Islet of Langerhans (tissue), 1 donor: Measurements from ENCODE around the gene ZNF639.

Experiments
- FAIRE-seq: peaks from one replicate; lab custom pipeline; 2011; peaks lifted over from hg19 to GRCh38; lab: Jason Lieb, UNC

Gene ZNF639

DNA sequence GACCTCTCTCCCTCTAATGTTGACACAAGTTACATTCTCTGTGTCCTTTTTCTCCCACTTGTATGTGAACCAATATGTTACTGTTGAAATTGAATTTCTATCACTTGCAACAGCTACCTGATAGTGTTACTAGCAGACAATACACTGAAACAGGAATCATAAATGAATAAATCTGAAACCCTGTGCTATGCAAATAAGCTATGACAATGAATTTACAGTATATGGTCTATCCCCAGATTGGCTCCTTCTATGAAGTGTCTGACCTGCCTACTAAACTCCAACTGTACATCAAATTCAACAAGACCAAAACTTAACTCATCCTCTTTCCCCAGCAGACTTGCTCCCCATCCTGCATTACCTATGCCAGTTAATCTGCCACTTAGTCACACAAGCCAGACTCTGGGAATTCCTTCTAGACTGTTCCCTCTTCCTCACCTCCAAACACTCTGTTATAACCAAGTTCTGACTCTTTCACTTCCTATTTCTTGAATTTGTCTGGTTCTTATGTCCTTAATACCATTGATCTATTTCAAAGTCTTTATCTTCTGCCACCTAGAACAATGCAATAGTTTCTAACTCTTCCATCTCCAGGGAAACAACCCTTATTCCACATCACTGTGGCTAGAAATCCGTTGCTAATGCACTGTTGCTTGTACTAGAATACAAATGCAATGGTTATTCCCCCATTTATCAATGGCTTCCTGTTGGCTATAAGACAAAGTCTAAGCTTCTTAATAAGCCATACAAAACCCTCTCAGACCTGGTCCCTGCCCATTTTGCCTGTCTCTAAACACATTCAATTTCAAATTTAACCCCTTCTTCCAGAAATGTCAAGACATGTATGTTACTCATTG is 13.4 kb upstream of the ZNF639 start:
- no peak for FAIRE-seq

DNA sequence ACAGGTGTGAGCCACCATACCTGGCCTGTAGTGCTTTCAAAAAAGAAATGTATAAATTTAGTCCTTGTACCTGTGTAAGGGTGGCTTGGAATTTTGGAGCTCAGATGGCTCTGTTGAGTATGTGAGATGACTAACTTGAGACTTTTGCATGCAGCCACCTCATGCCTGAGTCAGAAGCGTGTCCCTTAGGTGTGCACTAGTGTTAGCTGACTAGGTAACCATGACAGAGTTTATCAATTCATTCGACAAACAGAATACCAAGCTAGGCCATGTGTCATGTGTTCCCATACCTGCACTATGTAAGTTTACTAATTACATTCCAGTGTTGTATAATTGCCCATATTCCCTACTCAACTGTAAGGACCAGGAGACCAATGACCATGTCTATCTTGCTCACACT is 4.0 kb upstream of the ZNF639 start:
- no peak for FAIRE-seq

DNA sequence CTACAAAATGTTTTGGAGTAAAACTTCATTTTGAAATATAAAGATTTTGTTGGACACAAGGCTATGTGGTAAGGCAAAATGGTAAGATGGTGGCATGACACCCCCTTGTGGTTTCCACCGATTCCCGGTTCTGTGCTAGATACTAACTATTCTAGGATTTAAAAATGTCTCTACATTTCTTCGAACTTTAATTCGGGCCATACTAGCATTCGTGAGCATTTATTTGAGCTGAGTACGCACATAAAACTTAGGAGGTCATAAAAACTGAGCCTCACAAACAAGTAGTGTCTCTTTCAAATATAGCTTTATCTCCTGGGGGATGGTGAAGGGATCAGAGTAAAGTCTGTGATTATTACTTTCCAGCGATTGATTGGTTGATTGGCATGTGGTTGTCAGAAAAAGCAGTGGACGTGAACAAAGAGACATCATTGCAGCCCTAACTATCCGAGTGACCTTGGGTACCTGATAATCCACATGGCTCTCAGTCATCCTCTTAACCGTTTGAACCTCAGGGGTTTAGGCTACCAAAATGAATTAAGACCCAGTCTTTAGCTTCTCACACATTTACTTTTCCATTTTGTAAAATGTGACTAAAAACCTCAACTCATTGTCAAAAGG is 1.1 kb upstream of the ZNF639 start:
- FAIRE-seq = no peak

DNA sequence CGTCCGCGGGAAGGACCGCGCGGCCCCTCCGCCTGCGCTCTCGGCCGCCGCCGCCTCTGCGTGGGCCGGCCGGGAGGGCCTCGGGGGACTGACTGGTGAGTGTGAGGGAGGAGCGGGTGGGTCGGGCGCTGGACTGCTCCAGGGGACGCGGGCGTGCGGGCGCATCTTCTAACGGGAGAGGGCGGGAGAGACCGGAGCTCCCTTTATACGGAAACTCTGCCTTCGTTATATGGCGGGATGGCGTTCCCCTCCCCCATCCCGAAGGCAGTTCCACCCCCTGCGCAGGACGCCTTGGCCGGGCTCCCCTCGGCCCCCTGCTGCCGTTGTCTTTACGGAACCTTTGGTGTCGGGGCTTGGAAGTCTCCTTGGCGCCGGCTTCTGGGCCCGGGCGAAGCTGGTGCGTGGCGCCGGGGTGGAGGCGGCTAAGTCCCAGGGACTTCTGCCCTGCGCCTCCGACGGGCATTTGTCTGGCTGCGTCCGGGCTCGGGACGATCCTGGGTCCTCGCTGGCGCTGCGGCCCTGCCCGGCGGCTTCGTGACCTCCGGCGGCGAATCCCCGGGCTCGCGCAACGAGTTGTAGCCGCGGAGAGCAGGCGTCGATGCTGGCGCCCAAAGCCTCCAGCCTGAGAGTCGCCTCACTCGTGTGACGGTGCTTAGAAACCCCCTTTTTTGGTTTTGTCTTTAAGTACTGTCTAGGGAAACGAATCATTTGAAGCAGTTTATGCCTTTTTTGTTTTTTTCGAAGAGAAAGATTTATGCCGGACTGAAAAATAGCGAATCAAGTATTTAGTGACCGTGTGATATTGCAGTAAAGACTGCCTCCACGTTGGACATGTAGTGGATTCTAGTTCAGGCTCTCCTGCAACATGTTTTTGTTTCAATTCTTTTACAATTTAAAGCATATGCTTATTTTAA is 623 bp downstream of the ZNF639 start:
- FAIRE-seq = no peak

DNA sequence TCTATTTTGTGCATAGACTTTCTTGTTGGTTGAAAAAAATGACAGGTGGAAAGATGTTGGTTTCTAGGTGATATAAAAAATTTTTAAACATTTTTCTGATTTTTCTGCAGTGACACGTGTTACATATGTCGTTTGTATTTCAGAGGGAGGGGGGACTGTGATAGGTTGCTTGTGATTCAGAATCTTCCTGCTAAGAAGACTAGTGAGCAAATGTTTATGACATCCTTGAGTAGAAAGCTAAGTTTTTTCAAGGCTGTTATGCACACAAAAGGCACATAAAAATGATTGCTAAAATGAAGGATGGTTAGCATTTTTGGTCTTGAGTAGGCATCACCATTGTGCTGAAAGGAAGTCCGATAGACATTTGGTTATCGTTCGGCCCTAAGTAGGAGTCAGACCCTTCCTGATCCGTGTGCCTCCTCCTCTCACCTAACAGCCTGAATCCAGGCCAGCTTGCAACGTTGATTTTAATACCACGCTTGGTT is 1.5 kb downstream of the ZNF639 start:
- no peak for FAIRE-seq

DNA sequence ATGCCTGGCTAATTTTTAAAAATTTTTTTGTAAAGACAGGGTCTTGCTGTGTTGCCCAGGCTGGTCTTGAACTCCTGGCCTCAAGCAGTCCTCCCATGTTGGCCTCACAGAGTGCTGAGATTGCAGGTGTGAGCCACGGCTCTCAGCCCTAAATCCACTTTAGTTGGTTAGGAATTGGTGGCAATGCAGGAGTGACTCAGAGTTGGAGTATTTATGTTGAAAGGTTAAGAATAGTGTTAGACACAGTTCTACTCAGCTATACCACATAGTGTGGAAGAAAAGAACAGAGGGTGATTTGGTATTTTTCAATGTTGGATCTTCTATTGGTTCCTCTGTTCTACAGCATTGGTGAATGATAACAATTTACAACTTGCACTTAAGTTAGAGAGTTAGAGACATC is 7.6 kb downstream of the ZNF639 start:
- no peak for FAIRE-seq

DNA sequence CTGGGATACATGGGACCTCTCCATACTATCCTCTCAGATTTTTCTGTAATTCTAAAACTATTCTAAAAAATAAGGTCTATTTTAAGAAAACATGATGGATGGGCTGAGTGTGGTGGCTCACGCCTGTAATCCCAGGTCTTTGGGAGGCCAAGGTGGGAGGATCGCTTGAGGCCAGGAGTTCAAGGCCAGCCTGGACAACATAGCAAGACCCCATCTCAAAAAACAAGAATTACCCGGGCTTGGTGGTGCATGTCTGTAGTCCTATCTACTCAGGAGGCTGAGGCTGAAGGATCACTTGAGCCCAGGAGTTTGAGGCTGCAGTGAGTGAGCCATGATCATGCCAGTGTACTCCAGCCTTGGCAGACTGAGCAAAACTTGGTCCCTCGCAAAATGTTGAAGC is 9.4 kb downstream of the ZNF639 start:
- FAIRE-seq = no peak

DNA sequence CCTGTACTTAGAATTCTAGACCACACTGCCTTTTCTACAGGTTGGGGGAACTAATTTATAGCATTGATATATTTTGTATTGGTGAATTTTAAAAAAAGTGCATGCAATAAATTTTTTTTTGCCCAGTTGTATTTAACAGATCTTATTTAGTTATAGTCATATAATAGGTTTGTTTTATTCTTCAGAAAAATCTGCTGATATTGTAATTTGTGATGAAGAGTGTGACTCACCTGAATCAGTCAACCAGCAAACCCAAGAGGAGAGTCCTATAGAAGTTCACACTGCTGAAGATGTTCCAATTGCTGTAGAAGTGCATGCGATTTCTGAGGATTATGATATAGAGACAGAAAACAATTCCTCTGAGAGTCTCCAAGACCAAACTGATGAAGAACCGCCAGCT is 10.3 kb downstream of the ZNF639 start:
- FAIRE-seq = no peak

DNA sequence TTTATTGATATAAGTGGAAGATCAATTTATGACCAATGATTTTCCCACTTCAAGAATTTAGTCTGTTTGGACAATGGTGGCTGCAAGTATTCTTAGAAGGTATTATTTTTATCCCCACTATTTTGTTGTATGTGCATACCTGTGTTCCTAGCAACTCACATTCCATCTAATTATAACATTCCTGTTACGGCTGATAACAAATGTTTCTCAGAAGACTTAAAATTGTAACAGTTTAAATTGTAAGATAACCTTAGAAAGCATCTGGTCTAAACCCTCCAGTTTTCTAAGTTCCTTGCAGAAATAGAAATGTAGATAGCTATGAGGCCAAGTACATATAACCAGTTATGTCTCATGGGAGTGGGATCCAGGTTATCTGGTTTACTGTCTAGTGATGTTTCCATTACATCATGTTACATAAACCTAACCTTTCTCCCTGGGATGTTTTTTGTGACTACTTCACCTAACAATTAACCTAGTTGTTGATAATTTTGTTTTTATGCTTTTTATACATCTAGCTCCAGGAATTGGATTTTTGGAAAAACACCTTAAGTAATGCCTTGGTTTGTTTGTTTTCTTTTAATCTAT is 13.6 kb downstream of the ZNF639 start:
- no peak for FAIRE-seq

DNA sequence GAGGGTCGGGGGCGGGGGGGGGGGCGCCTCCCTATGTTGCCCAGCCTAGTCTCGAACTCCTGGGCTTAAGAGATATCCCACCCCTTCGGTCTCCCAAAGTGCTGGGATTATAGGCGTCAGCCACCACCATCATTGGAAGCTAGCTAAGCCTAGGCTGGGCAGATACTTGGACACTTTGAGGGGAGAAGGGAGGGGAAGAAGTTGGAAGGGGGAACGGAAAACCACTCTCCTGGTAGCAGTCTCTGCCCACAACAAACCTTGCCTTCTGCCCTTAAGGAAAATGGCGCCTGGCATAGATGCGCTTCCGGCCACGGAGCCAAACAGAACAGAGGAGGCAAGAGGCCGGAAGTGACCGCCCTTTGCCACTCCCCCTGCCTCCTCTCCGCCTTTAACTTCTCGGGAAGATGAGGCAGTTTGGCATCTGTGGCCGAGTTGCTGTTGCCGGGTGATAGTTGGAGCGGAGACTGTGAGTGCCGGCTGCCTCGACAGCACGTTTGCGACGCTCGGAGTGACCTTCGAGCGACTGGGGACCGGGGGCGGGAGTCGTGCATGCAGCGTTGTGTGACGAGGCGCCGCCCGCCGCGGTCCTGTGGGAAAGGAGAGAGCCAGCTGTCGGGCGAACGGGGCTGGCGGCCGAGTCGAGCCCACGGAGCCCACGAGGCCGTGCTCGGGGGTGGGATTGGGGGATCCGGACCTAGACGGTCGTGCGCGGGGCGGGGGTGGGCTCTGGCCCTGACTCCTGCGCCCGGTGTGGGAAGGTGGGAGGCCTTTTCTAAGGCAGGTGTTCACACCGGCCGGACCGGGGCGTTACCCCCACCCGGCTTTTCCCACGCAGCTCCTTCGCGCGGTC is 24.7 kb downstream of the ZNF639 start, which contains the start of gene MFN1:
Gene MFN1 (plus strand): TSS at position 365 of the 850 bp plus-strand sequence. CDS start 1,143 bp downstream, outside the sequence.
- FAIRE-seq = peak; percentile 94

DNA sequence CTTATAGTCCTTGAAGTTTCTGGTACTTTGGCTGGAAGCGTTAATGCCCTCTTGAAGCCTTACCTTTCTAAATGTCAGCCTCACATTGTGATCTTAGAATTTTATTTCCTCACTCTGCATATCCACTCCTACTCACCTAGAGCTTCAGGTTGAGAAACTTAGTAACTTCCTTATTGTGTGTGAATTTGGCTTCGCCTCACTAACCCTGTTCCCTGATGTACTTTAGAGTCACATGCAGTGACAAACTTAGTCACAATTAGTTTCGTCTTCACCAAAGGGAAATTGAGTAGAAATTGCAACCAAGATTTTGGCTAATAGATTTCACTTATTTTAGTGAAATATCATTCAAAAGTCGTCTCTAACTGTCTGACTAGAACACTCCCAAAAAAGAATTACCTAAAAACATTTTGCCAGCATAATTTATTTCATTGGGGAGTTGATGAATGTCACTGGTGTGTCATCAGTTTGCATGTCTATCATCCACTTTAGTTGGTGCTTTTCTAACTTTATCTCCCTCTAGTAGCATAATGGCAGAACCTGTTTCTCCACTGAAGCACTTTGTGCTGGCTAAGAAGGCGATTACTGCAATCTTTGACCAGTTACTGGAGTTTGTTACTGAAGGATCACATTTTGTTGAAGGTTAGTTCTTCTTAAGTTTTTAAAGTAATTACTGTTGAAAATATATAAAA is 25.6 kb downstream of the ZNF639 start:
- peak; percentile 55 for FAIRE-seq

DNA sequence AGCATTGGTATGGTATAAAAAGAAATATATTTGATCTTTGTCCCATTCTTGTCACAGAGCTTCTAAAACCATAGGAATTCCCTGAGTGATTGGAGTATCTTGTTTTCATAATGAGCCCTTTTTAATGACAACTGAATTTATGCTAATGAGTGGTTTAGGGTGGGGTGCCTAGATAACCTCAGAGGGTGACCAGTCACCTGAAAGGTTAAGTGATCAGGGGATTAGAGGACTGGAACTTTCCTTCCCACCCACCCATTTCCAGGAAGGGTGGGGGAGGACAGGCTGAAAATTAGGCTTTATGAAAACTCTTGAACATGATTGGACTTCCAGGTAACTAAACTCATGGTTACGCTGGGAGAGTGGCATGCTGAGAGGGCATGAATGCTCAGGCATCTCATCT is 33.2 kb downstream of the ZNF639 start:
- no peak for FAIRE-seq

DNA sequence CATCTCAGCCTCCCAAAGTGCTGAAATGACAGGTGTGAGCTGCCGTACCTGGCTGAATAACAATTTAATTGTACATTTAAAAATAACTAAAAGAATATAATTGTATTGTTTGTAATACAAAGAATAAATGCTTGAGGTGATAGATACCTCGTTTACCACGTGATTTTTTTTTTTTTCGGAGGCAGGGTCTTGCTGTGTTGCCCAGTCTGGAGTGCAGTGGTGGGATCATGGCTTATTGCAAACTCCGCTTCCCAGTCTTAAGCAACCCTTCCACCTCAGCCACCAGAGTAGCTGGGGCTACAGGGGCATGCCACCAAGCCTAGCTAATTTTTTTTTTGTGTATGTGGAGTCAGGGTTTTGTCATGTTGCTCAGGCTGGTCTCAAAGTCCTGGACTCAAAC is 40.5 kb downstream of the ZNF639 start:
- FAIRE-seq = no peak

DNA sequence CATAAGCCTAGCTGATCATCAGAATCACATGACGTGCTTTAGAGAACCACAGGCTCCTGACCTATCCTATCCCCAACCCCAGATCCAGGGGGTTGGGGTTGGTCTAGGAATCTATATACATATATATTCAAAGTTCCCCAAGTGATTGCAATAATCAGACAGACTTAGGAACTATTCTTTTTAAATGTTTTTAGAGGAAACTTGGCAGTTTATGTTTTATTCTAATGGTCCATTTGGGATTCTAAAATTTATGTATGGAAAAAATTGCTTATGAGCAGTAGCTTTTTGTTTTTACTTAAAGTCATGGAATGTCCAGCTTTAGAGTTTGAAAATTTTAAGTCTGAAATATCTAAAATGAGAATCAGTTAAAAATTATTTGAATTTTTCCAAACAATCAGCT is 46.8 kb downstream of the ZNF639 start:
- FAIRE-seq = no peak

DNA sequence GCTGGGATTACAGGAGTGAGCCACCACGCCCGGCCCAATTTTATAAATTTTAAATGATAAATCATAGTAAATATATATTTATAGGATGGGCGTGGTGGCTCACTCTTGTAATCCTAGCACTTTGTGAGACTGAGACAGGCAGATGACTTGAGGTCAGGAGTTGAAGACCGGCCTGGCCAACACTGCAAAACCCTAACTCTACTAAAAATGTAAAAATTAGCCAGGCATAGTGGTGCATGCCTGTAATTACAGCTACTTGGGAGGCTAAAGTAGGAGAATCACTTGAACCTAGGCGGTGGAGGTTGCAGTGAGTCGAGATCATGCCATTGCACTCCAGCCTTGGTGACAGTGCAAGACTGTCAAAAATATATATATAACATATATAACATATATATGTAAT is 51.1 kb downstream of the ZNF639 start:
- no peak for FAIRE-seq

DNA sequence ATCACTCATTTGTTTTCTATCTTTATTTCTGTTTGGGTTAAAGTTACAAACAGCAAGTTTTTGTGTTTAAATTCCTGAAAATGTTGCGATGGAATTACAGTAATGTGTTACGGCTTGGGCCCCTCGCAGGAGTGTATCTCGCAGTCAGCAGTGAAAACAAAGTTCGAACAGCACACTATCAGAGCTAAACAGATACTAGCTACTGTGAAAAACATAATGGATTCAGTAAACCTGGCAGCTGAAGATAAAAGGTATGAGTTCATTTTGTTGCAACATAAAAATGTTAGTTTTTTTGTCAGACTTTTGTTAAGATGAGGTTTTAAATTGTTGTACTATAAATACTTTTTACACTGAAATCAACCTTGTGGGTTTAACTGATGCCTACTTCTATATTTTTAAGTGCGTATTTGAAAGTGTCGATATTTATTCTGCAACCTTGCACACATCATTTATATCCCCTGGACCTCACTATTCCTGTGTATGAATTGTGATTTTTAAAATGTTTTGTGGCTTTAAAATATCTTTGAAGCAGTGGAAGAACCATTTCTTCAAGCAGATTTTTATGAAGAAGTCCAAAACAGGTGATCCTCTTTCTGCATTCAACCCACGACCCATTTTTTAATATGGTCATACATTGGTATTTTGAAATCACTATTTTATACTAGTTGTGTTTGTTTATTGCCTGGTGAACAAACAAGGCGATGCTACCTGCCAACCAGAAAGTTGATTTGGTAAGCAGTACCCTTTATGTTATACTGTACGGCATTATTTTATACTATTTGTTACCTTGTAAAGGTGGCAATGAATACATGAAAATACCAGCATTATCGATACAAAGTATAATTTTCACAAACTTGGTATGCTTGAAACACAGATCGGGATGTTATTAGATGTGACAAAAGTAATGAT is 52.5 kb downstream of the ZNF639 start:
- FAIRE-seq = no peak

DNA sequence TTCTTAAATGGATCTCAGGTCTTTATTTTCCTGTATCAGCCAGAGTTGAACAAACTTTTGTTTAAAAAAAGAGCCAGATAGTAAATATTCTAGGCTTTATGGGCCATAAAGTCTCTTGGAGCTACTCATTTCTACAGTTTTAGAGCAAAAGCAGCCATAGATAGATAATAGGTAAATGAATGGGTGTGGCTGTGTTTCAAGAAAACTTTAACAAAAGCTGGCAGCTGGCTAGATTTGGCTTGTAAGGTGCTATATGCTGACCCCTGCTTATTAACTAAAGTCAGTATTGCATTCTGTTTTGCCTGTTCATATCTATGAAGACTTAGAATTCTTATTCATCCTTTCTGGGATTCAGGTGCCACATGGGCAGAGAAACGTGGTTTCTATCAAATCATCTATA is 53.6 kb downstream of the ZNF639 start:
- no peak for FAIRE-seq
